ENCODE results near the gene HEPN1.

HEPN1 gene

GRCh38 chr11:124873951-124874350 lies 45.1 kb upstream of the HEPN1 start:
- Mint-ChIP-seq H3K4me3 (peak overlapping the region; percentile 19 to 62 (median 25)), H3K9me3 (no peaks in the 10 kb centered on the region), H3K27me3 (ENCODE audit: low read depth) (peaks cover 75% of the 10 kb centered on the region), H3K36me3 (ENCODE audit: low read depth) (no peaks in the 10 kb centered on the region), H3K4me1 (no peaks in the 10 kb centered on the region), H3K27ac (no peak overlapping the region)
- TF ChIP-seq CTCF (IDR thresholded peaks at IDR 0.05; ENCODE audit: unreplicated experiment in 3 of 3) = no peak

- Mint-ChIP-seq H3K9me3 (no peaks in the 10 kb centered on the region), H3K27ac (no peak overlapping the region), H3K27me3 (ENCODE audit: low read depth) (peaks cover 67% of the 10 kb centered on the region), H3K36me3 (ENCODE audit: low read depth) (no peaks in the 10 kb centered on the region), H3K4me3 (peak overlapping the region; percentile 62 to 73 (median 64)), H3K4me1 (no peaks in the 10 kb centered on the region)
- no peak for TF ChIP-seq CTCF (IDR thresholded peaks at IDR 0.05; ENCODE audit: unreplicated experiment in 3 of 3)
Measured at GRCh38 chr11:124874571-124875255, 44.3 kb upstream of the HEPN1 start.

GRCh38 chr11:124875401-124875800 lies 43.6 kb upstream of the HEPN1 start:
- Mint-ChIP-seq H3K9me3 (no peaks in the 10 kb centered on the region), H3K36me3 (ENCODE audit: low read depth) (no peaks in the 10 kb centered on the region), H3K4me1 (no peaks in the 10 kb centered on the region), H3K27ac (no peak overlapping the region), H3K4me3 (peak overlapping the region; percentile 74 to 85 (median 81)), H3K27me3 (ENCODE audit: low read depth) (peaks cover 61% of the 10 kb centered on the region)
- no peak for TF ChIP-seq CTCF (IDR thresholded peaks at IDR 0.05; ENCODE audit: unreplicated experiment in 3 of 3)

- Mint-ChIP-seq H3K36me3 (ENCODE audit: low read depth) (no peaks in the 10 kb centered on the region), H3K4me3 (peak overlapping the region; percentile 85 to 93 (median 93)), H3K9me3 (no peaks in the 10 kb centered on the region), H3K27me3 (ENCODE audit: low read depth) (peaks cover 57% of the 10 kb centered on the region), H3K27ac (peak overlapping the region; percentile 86 to 98 (median 94)), H3K4me1 (peaks cover 5% of the 10 kb centered on the region)
- peak; percentile 69 to 92 (median 73) for TF ChIP-seq CTCF (IDR thresholded peaks at IDR 0.05; ENCODE audit: unreplicated experiment in 3 of 3)
Measured at GRCh38 chr11:124875943-124876817, 42.9 kb upstream of the HEPN1 start.

GRCh38 chr11:124876818-124877630 lies 42.0 kb upstream of the HEPN1 start:
- Mint-ChIP-seq H3K27me3 (ENCODE audit: low read depth) (peaks cover 49% of the 10 kb centered on the region), H3K4me3 (peak overlapping the region; percentile 85 to 93 (median 93)), H3K4me1 (peaks cover 8% of the 10 kb centered on the region), H3K27ac (peak overlapping the region; percentile 86 to 98 (median 94)), H3K9me3 (no peaks in the 10 kb centered on the region), H3K36me3 (ENCODE audit: low read depth) (no peaks in the 10 kb centered on the region)
- no peak for TF ChIP-seq CTCF (IDR thresholded peaks at IDR 0.05; ENCODE audit: unreplicated experiment in 3 of 3)

All from nephron (organoid).